ENCODE measurements around the gene REEP5. TPM values are rescaled to one million over a fixed set of nuclear protein-coding genes. Genes with fewer than 3 reads are reported as not detected.

The REEP5 gene
- total RNA-seq, 1 experiment from 2014 or later = 46.2 TPM

- H3K27ac ChIP-seq (ENCODE audit: insufficient read length, low read depth, low read length) = no peak overlapping the region
- Mint-ChIP-seq H3K9me3 (no peaks in the 10 kb centered on the region), H3K27ac (no peak overlapping the region), H3K27me3 (ENCODE audit: low read depth) (no peaks in the 10 kb centered on the region), H3K4me3 (no peak overlapping the region), H3K36me3 (ENCODE audit: insufficient read depth in 1 of 3, low read depth in 3 of 3) (peaks cover 11 to 34% (median 19%) of the 10 kb centered on the region in 3 experiments; a peak in 6 of 7 replicates), H3K4me1 (no peaks in the 10 kb centered on the region)
- H4K8ac ChIP-seq (replicated peaks; ENCODE audit: insufficient read length, low read depth, low read length) = no peak overlapping the region
- H3K23ac ChIP-seq (ENCODE audit: insufficient read length, low read depth, low read length) = no peak overlapping the region
- H3K56ac ChIP-seq (ENCODE audit: insufficient read length, low read depth, low read length) = no peak overlapping the region
- H4K91ac ChIP-seq (ENCODE audit: insufficient read length, low read depth, low read length) = no peak overlapping the region
- no peak for TF ChIP-seq CTCF (conservative IDR thresholded peaks at IDR 0.05)
- no peak overlapping the region for H3K4me2 ChIP-seq (ENCODE audit: insufficient read depth, insufficient read length, low read length)
- H3K9ac ChIP-seq (ENCODE audit: extremely low read depth, insufficient read length, low read length) = no peak overlapping the region
- H4K5ac ChIP-seq (ENCODE audit: insufficient read length, low read depth, low read length) = no peak overlapping the region
- H3K18ac ChIP-seq (ENCODE audit: insufficient read length, low read depth, low read length) = no peak overlapping the region
- H3K14ac ChIP-seq (ENCODE audit: insufficient read depth, low read length) = no peak overlapping the region
- H4K20me1 ChIP-seq (ENCODE audit: control insufficient read depth, insufficient read depth, insufficient read length) = no peaks in the 10 kb centered on the region
- no peak overlapping the region for H3T11ph ChIP-seq (ENCODE audit: low read length)
- no peak overlapping the region for H2BK20ac ChIP-seq (ENCODE audit: low read depth, low read length, poor library complexity, severe bottlenecking)
- H3K23me2 ChIP-seq (ENCODE audit: insufficient read length, low read depth, low read length, poor library complexity, severe bottlenecking) = no peaks in the 10 kb centered on the region
- H2BK5ac ChIP-seq (ENCODE audit: insufficient read length, low read length) = no peak overlapping the region
- H2BK12ac ChIP-seq (ENCODE audit: insufficient read length, low read depth, low read length) = no peak overlapping the region
- no peak overlapping the region for H2AFZ ChIP-seq (ENCODE audit: low read length)
- no peak for DNase-seq
- H2BK15ac ChIP-seq (ENCODE audit: low read depth, low read length) = no peak overlapping the region
- no CpG with 5 or more reads among the region's 3 CpGs for WGBS (ENCODE audit: extremely low coverage, insufficient read length, low lambda C conversion rate)
- no peak overlapping the region for H3K4ac ChIP-seq (ENCODE audit: low read depth, low read length)
- no peaks in the 10 kb centered on the region for H3K27me3 ChIP-seq (ENCODE audit: insufficient read depth, low read length)
- H3K79me1 ChIP-seq (ENCODE audit: insufficient read depth, low read depth, low read length, poor library complexity, severe bottlenecking) = no peaks in the 10 kb centered on the region
- no peaks in the 10 kb centered on the region for H3K79me2 ChIP-seq (ENCODE audit: insufficient read depth, low read length)
- H3K9me3 ChIP-seq (ENCODE audit: control insufficient read depth, low read depth, low read length) = no peaks in the 10 kb centered on the region
- no peaks in the 10 kb centered on the region for H3K4me1 ChIP-seq (ENCODE audit: insufficient read depth, low read length)
- no peak overlapping the region for H2BK120ac ChIP-seq (ENCODE audit: low read depth, low read length, poor library complexity, severe bottlenecking)
- H2AK5ac ChIP-seq (ENCODE audit: insufficient read length, low read length) = no peak overlapping the region
These were observed 19.5 kb downstream of the REEP5 start for GRCh38 chr5:112902561-112902960.
